Measurements from ENCODE around the gene OBP2A.

DNA sequence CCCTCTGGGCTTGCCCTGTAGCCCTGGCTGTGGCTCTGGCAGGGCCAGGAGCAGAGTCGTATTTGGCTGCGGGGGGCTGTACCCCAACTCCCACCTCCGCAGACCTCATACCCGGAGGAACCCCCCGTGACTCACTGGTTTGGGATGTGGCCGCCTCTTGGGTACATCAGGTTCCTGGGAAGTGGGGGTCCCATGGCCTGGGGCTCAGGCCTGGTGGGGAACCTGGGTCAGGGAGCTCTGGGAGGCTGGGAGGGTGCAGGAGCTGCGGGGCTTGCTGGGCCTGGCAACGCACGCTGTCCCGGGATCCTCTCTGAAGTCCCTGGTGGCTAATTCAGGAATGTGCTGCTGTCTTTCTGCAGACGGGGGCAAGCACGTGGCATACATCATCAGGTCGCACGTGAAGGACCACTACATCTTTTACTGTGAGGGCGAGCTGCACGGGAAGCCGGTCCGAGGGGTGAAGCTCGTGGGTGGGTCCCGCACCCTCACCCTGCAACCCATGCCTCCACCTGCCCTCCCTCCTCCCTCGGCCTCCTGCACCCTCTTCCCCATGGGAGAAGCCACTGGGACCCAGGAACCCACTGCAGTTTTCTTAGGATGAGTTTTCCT is 22.3 kb upstream of the OBP2A start:
- TF ChIP-seq, protein P1, sequence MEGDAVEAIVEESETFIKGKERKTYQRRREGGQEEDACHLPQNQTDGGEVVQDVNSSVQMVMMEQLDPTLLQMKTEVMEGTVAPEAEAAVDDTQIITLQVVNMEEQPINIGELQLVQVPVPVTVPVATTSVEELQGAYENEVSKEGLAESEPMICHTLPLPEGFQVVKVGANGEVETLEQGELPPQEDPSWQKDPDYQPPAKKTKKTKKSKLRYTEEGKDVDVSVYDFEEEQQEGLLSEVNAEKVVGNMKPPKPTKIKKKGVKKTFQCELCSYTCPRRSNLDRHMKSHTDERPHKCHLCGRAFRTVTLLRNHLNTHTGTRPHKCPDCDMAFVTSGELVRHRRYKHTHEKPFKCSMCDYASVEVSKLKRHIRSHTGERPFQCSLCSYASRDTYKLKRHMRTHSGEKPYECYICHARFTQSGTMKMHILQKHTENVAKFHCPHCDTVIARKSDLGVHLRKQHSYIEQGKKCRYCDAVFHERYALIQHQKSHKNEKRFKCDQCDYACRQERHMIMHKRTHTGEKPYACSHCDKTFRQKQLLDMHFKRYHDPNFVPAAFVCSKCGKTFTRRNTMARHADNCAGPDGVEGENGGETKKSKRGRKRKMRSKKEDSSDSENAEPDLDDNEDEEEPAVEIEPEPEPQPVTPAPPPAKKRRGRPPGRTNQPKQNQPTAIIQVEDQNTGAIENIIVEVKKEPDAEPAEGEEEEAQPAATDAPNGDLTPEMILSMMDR (conservative IDR thresholded peaks at IDR 0.05 in 1 of 2, IDR thresholded peaks at IDR 0.05 in 1 of 2; ENCODE audit: extremely low read depth in 1 of 2, insufficient read depth in 1 of 2, low read depth in 1 of 2, low read length in 2 of 2): no peak
- no peak for TF ChIP-seq EZH2 (IDR thresholded peaks at IDR 0.05; ENCODE audit: borderline replicate concordance, low read length)

Measured in mammary epithelial cell (primary cell).